GM12878 (cell line): ENCODE results near the gene PIK3R3. TPM values are rescaled to one million over a fixed set of nuclear protein-coding genes. Genes with fewer than 3 reads are reported as not detected.

Experiments used
- ATAC-seq: fragments of 200-7000 bp; cut with Tn5 transposase; 3 replicates; pipeline ENCODE4 v1.9.1; 2020; ENCODE audit warnings: mild to moderate bottlenecking, moderate library complexity
- BruUV-seq: library from RNA; stranded (reverse); fragments of 400-500 nt; replicated peaks from 2 replicates; lab custom pipeline; 2021; lab: Mats Ljungman, UMichigan
- CTCF ChIA-PET: fragments of 300-600 bp; sonication (Branson Sonifier 250); formaldehyde crosslinking; extraction: SDS; loops from one replicate; lab custom pipeline; 2021; ENCODE audit warnings: inconsistent platforms; lab: Yijun Ruan, JAX
- POLR2A ChIA-PET: fragments of 350-600 bp; formaldehyde crosslinking; extraction: SDS; loops from one replicate; lab custom pipeline; 2021; ENCODE audit warnings: inconsistent platforms; lab: Charles Lee
- RAD21 ChIA-PET: fragments of 300-600 bp; sonication (Branson Sonifier 250); formaldehyde crosslinking; loops from one replicate; lab custom pipeline; 2023; ENCODE audit warnings: antibody characterized with exemption; ENCODE audit not compliant: unreplicated experiment; lab: Charles Lee
- SMC1A ChIA-PET: fragments of 300-600 bp; sonication (Branson Sonifier 250); formaldehyde crosslinking; loops from one replicate; lab custom pipeline; 2023; ENCODE audit not compliant: unreplicated experiment, uncharacterized antibody; lab: Charles Lee
- DNase-seq: peaks from one replicate; pipeline ENCODE4 v3.0.0-alpha.2; 2011; ENCODE audit warnings: low read depth, low spot score
- FAIRE-seq: peaks from 3 replicates; lab custom pipeline; 2011; peaks lifted over from hg19 to GRCh38; lab: Jason Lieb, UNC
- H2AFZ ChIP-seq: 2 replicates; pipeline ENCODE4 v1.6.0; 2011; ENCODE audit warnings: low read depth, low read length, control low read depth; ENCODE audit not compliant: control insufficient read depth
- H3K27ac ChIP-seq: 2 replicates; pipeline ENCODE4 v1.5.1; 2011; ENCODE audit warnings: control low read depth; ENCODE audit not compliant: control insufficient read depth, insufficient read depth
- H3K27me3 ChIP-seq, 2 experiments: replicated peaks in 1 of 2; 2 replicates each; pipeline versions ENCODE4 v1.6.0 to v1.6.1; 2011; ENCODE audit warnings: low read length in 1 of 2; ENCODE audit not compliant: control insufficient read depth in 2 of 2, insufficient read depth in 2 of 2
- H3K36me3 ChIP-seq, 2 experiments: 2 replicates each; pipeline ENCODE4 v1.5.1; 2011; ENCODE audit warnings: low read length in 1 of 2; ENCODE audit not compliant: control insufficient read depth in 2 of 2, insufficient read depth in 2 of 2
- H3K4me1 ChIP-seq: 2 replicates; pipeline ENCODE4 v1.6.1; 2011; ENCODE audit warnings: mild to moderate bottlenecking, low read length, moderate library complexity, mixed read lengths; ENCODE audit not compliant: control insufficient read depth, insufficient read depth
- H3K4me2 ChIP-seq: 2 replicates; pipeline ENCODE4 v1.6.0; 2011; ENCODE audit warnings: control low read depth; ENCODE audit not compliant: control insufficient read depth, insufficient read depth
- H3K4me3 ChIP-seq: fragments of 200-600 bp; sonication (generic); 2 replicates; pipeline ENCODE4 v1.5.1; 2016
- H3K79me2 ChIP-seq: 2 replicates; pipeline ENCODE4 v1.6.0; 2011; ENCODE audit warnings: low read length; ENCODE audit not compliant: control insufficient read depth, insufficient read depth
- H3K9ac ChIP-seq: 2 replicates; pipeline ENCODE4 v1.8.0; 2011; ENCODE audit warnings: low read length, control low read depth, mixed read lengths; ENCODE audit not compliant: control insufficient read depth, insufficient read depth
- H3K9me3 ChIP-seq: replicated peaks from 3 replicates; pipeline ENCODE4 v1.5.1; 2011; ENCODE audit warnings: mild to moderate bottlenecking, low read length; ENCODE audit not compliant: control insufficient read depth, insufficient read depth
- H4K20me1 ChIP-seq: 2 replicates; pipeline ENCODE4 v1.6.0; 2011; ENCODE audit not compliant: control insufficient read depth, insufficient read depth
- BCL11A ChIP-seq: IDR thresholded peaks from 2 replicates; pipeline ENCODE4 v1.6.1; 2011; ENCODE audit warnings: low read depth, low read length
- CHD4 ChIP-seq: fragments of 200-600 bp; sonication (generic); IDR thresholded peaks from 2 replicates; pipeline ENCODE4 v1.6.1; 2016; ENCODE audit warnings: mild to moderate bottlenecking
- SMAD1 ChIP-seq: fragments of 450-650 bp; IDR thresholded peaks from 2 replicates; pipeline ENCODE4 v1.6.1; 2018; ENCODE audit warnings: mild to moderate bottlenecking, low read depth; ENCODE audit not compliant: partially characterized antibody
- STAT3 ChIP-seq: IDR thresholded peaks from 2 replicates; pipeline ENCODE4 v1.6.1; 2011; ENCODE audit warnings: low read depth, low read length, improper control_type of control experiment
- TARDBP ChIP-seq: IDR thresholded peaks from 2 replicates; pipeline ENCODE4 v1.6.1; 2016; ENCODE audit warnings: borderline replicate concordance
- ZNF622 ChIP-seq: fragments of 450-650 bp; IDR thresholded peaks from 2 replicates; pipeline ENCODE4 v1.6.1; 2017; ENCODE audit warnings: mild to moderate bottlenecking, inconsistent platforms
- in situ Hi-C: fragments of 300-500 bp; cut with MboI; formaldehyde crosslinking; loops from 9 replicates; pipeline ENCODE4 v1.14.3; 2018; ENCODE audit warnings: mixed read lengths
- intact Hi-C: fragments of 100-400 bp; cut with micrococcal nuclease; formaldehyde crosslinking; loops from one replicate; pipeline ENCODE4 v1.14.2; 2022; ENCODE audit not compliant: unreplicated experiment
- polyA plus RNA-seq, 11 experiments: library from polyadenylated mRNA; depleted of rRNA in 4 of 11; unstranded in 6 of 11; stranded (reverse) in 5 of 11; fragments of >200 nt; fragmentation: Nextera tagmentation in 4 of 11; fragmentation: Illumina TruSeq in 1 of 11; extraction: Ambion mirVana in 4 of 11; extraction: Trizol in 1 of 11; gene quantifications; 1 replicate in 1 of 11; 2 replicates in 10 of 11; pipeline versions ENCODE4 v1.2.1 to v1.2.3, GENCODE V29; 2011 to 2016; ENCODE audit warnings: inconsistent platforms in 2 of 11, missing spikeins in 2 of 11, low read depth in 1 of 11
- total RNA-seq, 4 experiments: library from RNA; depleted of rRNA in 3 of 4; stranded (reverse); fragments of >200 nt in 3 of 4; fragmentation: Illumina TruSeq in 1 of 4; extraction: Trizol in 1 of 4; gene quantifications; 2 replicates each; pipeline versions ENCODE4 v1.2.1 to v1.2.3, GENCODE V29; 2013 to 2021
- TF ChIP-seq, protein P1 (sequence below): fragments of 450-650 bp; IDR thresholded peaks from 2 replicates; pipeline ENCODE4 v1.6.1; 2017; ENCODE audit warnings: mild to moderate bottlenecking, moderate library complexity
- TF ChIP-seq, protein P2 (sequence below): fragments of 450-650 bp; IDR thresholded peaks from 2 replicates; pipeline ENCODE4 v1.6.1; 2017; ENCODE audit warnings: mild to moderate bottlenecking, moderate library complexity
- TF ChIP-seq, protein P3 (sequence below): fragments of 450-650 bp; conservative IDR thresholded peaks from 2 replicates; pipeline ENCODE4 v1.6.1; 2017; ENCODE audit warnings: mild to moderate bottlenecking, moderate library complexity
- TF ChIP-seq, protein P4 (sequence below): fragments of 450-650 bp; IDR thresholded peaks from 2 replicates; pipeline ENCODE4 v1.6.1; 2014; ENCODE audit warnings: mild to moderate bottlenecking

PIK3R3 gene
- total and polyA plus RNA-seq, 10 of the 15 experiments (the other 5 are each of a cell fraction or from before 2014, with no cell fraction given) = 4.8 to 27.0 (median 19.8) TPM

DNA sequence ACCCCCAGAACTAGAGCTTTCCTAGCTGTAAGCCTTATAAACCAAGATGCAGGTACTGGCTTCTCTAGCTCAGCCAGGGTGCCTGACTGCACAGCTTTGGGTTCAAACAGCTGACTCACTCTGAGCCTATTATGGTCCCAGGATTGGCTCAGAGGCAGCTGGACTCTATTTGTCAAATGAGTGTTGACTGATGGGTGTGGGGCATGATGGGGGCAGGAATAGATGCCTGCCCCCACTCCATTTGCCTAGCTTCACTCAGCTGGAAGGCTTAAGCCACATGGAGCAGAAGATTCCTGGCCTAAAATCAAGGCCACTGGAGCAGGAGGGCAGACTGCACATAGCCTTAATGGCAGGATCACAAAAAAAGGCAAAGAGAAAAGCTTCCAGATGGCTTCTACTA, 90.5 kb downstream of the PIK3R3 start:
- RAD21 ChIA-PET = interaction anchor here (0.6 to 3.3 kb wide), 12 partner anchors 22 to 356 kb away, joined by 3 to 20 read pairs (median 4); partner anchors contain the start of genes GPBP1L1, PIK3R3 and TSPAN1
- no peaks in the 10 kb centered on the region for H3K9me3 ChIP-seq
- H3K9ac ChIP-seq = no peak overlapping the region; the same call in 1 of the 2 replicates
- ATAC-seq (peak; percentile 12; the same call in 2 of the 3 replicates), DNase-seq (no peak), FAIRE-seq (no peak)
- POLR2A ChIA-PET = interaction anchor here (0.5 to 2.4 kb wide), 8 partner anchors 16 to 941 kb away, joined by 3 to 5 read pairs (median 4); no protein-coding TSS in a partner anchor
- no peaks in the 10 kb centered on the region for H4K20me1 ChIP-seq
- H3K27me3 ChIP-seq = no peaks in the 10 kb centered on the region
- in situ Hi-C loops (no loop called here), intact Hi-C loops (loop anchor here (2.0 kb wide), 1 partner anchor 91 kb away; the partner anchor contains the start of gene PIK3R3)
- H3K4me3 ChIP-seq = peak overlapping the region; percentile 13; the same call in 1 of the 2 replicates
- H3K4me1 ChIP-seq = peaks cover 35% of the 10 kb centered on the region
- H3K36me3 ChIP-seq = peaks cover 3 to 5% of the 10 kb centered on the region in 2 experiments; a peak in 3 of 4 replicates
- BruUV-seq = no TSS peak
- peak overlapping the region; percentile 61 for H3K27ac ChIP-seq
- SMC1A ChIA-PET = interaction anchor here (0.9 to 5.3 kb wide), 14 partner anchors 11 to 356 kb away, joined by 3 to 43 read pairs (median 8); partner anchors contain the start of genes GPBP1L1, P3R3URF and PIK3R3
- TF ChIP-seq CHD4 (no peak), ZNF622 (no peak), TARDBP (no peak), SMAD1 (no peak), BCL11A (no peak), STAT3 (no peak)
- TF ChIP-seq, protein P1, sequence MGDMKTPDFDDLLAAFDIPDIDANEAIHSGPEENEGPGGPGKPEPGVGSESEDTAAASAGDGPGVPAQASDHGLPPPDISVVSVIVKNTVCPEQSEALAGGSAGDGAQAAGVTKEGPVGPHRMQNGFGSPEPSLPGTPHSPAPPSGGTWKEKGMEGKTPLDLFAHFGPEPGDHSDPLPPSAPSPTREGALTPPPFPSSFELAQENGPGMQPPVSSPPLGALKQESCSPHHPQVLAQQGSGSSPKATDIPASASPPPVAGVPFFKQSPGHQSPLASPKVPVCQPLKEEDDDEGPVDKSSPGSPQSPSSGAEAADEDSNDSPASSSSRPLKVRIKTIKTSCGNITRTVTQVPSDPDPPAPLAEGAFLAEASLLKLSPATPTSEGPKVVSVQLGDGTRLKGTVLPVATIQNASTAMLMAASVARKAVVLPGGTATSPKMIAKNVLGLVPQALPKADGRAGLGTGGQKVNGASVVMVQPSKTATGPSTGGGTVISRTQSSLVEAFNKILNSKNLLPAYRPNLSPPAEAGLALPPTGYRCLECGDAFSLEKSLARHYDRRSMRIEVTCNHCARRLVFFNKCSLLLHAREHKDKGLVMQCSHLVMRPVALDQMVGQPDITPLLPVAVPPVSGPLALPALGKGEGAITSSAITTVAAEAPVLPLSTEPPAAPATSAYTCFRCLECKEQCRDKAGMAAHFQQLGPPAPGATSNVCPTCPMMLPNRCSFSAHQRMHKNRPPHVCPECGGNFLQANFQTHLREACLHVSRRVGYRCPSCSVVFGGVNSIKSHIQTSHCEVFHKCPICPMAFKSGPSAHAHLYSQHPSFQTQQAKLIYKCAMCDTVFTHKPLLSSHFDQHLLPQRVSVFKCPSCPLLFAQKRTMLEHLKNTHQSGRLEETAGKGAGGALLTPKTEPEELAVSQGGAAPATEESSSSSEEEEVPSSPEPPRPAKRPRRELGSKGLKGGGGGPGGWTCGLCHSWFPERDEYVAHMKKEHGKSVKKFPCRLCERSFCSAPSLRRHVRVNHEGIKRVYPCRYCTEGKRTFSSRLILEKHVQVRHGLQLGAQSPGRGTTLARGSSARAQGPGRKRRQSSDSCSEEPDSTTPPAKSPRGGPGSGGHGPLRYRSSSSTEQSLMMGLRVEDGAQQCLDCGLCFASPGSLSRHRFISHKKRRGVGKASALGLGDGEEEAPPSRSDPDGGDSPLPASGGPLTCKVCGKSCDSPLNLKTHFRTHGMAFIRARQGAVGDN = no peak
- TF ChIP-seq, protein P2, sequence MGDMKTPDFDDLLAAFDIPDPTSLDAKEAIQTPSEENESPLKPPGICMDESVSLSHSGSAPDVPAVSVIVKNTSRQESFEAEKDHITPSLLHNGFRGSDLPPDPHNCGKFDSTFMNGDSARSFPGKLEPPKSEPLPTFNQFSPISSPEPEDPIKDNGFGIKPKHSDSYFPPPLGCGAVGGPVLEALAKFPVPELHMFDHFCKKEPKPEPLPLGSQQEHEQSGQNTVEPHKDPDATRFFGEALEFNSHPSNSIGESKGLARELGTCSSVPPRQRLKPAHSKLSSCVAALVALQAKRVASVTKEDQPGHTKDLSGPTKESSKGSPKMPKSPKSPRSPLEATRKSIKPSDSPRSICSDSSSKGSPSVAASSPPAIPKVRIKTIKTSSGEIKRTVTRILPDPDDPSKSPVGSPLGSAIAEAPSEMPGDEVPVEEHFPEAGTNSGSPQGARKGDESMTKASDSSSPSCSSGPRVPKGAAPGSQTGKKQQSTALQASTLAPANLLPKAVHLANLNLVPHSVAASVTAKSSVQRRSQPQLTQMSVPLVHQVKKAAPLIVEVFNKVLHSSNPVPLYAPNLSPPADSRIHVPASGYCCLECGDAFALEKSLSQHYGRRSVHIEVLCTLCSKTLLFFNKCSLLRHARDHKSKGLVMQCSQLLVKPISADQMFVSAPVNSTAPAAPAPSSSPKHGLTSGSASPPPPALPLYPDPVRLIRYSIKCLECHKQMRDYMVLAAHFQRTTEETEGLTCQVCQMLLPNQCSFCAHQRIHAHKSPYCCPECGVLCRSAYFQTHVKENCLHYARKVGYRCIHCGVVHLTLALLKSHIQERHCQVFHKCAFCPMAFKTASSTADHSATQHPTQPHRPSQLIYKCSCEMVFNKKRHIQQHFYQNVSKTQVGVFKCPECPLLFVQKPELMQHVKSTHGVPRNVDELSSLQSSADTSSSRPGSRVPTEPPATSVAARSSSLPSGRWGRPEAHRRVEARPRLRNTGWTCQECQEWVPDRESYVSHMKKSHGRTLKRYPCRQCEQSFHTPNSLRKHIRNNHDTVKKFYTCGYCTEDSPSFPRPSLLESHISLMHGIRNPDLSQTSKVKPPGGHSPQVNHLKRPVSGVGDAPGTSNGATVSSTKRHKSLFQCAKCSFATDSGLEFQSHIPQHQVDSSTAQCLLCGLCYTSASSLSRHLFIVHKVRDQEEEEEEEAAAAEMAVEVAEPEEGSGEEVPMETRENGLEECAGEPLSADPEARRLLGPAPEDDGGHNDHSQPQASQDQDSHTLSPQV = no peak
- TF ChIP-seq, protein P3, sequence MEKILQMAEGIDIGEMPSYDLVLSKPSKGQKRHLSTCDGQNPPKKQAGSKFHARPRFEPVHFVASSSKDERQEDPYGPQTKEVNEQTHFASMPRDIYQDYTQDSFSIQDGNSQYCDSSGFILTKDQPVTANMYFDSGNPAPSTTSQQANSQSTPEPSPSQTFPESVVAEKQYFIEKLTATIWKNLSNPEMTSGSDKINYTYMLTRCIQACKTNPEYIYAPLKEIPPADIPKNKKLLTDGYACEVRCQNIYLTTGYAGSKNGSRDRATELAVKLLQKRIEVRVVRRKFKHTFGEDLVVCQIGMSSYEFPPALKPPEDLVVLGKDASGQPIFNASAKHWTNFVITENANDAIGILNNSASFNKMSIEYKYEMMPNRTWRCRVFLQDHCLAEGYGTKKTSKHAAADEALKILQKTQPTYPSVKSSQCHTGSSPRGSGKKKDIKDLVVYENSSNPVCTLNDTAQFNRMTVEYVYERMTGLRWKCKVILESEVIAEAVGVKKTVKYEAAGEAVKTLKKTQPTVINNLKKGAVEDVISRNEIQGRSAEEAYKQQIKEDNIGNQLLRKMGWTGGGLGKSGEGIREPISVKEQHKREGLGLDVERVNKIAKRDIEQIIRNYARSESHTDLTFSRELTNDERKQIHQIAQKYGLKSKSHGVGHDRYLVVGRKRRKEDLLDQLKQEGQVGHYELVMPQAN = no peak
- TF ChIP-seq, protein P4, sequence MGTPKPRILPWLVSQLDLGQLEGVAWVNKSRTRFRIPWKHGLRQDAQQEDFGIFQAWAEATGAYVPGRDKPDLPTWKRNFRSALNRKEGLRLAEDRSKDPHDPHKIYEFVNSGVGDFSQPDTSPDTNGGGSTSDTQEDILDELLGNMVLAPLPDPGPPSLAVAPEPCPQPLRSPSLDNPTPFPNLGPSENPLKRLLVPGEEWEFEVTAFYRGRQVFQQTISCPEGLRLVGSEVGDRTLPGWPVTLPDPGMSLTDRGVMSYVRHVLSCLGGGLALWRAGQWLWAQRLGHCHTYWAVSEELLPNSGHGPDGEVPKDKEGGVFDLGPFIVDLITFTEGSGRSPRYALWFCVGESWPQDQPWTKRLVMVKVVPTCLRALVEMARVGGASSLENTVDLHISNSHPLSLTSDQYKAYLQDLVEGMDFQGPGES = no peak
- no peak overlapping the region for H2AFZ ChIP-seq
- peak overlapping the region; percentile 55; the same call in 1 of the 2 replicates for H3K4me2 ChIP-seq
- H3K79me2 ChIP-seq = no peaks in the 10 kb centered on the region
- CTCF ChIA-PET = interaction anchor here (1.2 to 13.2 kb wide), 10 partner anchors 10 to 182 kb away, joined by 3 to 293 read pairs (median 4); partner anchors contain the start of genes P3R3URF and TSPAN1
